Ishikawa (cell line): ENCODE measurements around the gene UNC5C.

ENCODE experiments used
- CEBPB ChIP-seq: IDR thresholded peaks from 2 replicates; pipeline ENCODE4 v1.6.1; 2012
- CREB1 ChIP-seq: IDR thresholded peaks from 2 replicates; pipeline ENCODE4 v1.6.1; 2012; ENCODE audit warnings: low read depth
- EGR1 ChIP-seq: IDR thresholded peaks from 2 replicates; pipeline ENCODE4 v1.6.1; 2012
- EP300 ChIP-seq: IDR thresholded peaks from 2 replicates; pipeline ENCODE4 v1.6.1; 2012; ENCODE audit warnings: borderline replicate concordance
- FOXM1 ChIP-seq: IDR thresholded peaks from 2 replicates; pipeline ENCODE4 v1.6.1; 2012; ENCODE audit warnings: low read depth, borderline replicate concordance
- NFIC ChIP-seq: IDR thresholded peaks from 2 replicates; pipeline ENCODE4 v1.6.1; 2012
- RAD21 ChIP-seq: IDR thresholded peaks from 2 replicates; pipeline ENCODE4 v1.6.1; 2012; ENCODE audit warnings: low read depth
- TAF1 ChIP-seq: IDR thresholded peaks from 2 replicates; pipeline ENCODE4 v1.6.1; 2012; ENCODE audit warnings: low read depth, mild to moderate bottlenecking
- TCF12 ChIP-seq: IDR thresholded peaks from 2 replicates; pipeline ENCODE4 v1.6.1; 2012; ENCODE audit warnings: low read depth
- TEAD4 ChIP-seq: IDR thresholded peaks from 2 replicates; pipeline ENCODE4 v1.6.1; 2012
- YY1 ChIP-seq: IDR thresholded peaks from 2 replicates; pipeline ENCODE4 v1.6.1; 2012; ENCODE audit warnings: low read depth
- ZBTB7A ChIP-seq: IDR thresholded peaks from 2 replicates; pipeline ENCODE4 v1.6.1; 2012; ENCODE audit warnings: low read depth
- TF ChIP-seq, protein P1 (sequence below): IDR thresholded peaks from 2 replicates; pipeline ENCODE4 v1.6.1; 2012; ENCODE audit warnings: low read depth, mild to moderate bottlenecking
- TF ChIP-seq, protein P2 (sequence below): IDR thresholded peaks from 2 replicates; pipeline ENCODE4 v1.6.1; 2012
- TF ChIP-seq, protein P3 (sequence below): IDR thresholded peaks from 2 replicates; pipeline ENCODE4 v1.6.1; 2012

Gene UNC5C

DNA sequence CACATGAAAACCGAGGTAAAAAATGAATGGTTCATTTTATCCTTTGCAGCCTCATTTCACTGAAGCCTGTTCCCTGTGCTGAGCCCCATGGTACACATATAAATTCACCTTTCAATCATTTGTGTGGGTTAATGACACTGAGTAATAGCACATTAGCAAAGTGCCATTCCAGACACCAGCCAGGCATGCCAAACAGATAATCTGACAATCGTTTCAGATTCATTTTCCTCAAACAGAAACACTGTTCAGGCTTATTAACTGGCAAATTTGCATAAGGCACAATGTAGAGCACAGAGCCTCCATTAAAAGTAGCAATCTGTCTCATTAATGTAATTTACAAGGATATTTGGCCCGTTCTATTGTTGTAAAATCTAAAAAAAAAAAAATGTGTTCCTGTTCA, 76.2 kb downstream of the UNC5C start:
- TF ChIP-seq, protein P1, sequence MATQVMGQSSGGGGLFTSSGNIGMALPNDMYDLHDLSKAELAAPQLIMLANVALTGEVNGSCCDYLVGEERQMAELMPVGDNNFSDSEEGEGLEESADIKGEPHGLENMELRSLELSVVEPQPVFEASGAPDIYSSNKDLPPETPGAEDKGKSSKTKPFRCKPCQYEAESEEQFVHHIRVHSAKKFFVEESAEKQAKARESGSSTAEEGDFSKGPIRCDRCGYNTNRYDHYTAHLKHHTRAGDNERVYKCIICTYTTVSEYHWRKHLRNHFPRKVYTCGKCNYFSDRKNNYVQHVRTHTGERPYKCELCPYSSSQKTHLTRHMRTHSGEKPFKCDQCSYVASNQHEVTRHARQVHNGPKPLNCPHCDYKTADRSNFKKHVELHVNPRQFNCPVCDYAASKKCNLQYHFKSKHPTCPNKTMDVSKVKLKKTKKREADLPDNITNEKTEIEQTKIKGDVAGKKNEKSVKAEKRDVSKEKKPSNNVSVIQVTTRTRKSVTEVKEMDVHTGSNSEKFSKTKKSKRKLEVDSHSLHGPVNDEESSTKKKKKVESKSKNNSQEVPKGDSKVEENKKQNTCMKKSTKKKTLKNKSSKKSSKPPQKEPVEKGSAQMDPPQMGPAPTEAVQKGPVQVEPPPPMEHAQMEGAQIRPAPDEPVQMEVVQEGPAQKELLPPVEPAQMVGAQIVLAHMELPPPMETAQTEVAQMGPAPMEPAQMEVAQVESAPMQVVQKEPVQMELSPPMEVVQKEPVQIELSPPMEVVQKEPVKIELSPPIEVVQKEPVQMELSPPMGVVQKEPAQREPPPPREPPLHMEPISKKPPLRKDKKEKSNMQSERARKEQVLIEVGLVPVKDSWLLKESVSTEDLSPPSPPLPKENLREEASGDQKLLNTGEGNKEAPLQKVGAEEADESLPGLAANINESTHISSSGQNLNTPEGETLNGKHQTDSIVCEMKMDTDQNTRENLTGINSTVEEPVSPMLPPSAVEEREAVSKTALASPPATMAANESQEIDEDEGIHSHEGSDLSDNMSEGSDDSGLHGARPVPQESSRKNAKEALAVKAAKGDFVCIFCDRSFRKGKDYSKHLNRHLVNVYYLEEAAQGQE, result no peak
- TF ChIP-seq FOXM1, result no peak
- no peak for TF ChIP-seq ZBTB7A
- TF ChIP-seq CEBPB, result no peak
- TF ChIP-seq TCF12, result no peak
- TF ChIP-seq YY1, result no peak
- TF ChIP-seq TEAD4, result no peak
- no peak for TF ChIP-seq NFIC
- no peak for TF ChIP-seq CREB1
- TF ChIP-seq RAD21, result no peak
- no peak for TF ChIP-seq EGR1
- TF ChIP-seq EP300, result no peak
- TF ChIP-seq, protein P2, sequence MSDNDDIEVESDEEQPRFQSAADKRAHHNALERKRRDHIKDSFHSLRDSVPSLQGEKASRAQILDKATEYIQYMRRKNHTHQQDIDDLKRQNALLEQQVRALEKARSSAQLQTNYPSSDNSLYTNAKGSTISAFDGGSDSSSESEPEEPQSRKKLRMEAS, result no peak

DNA sequence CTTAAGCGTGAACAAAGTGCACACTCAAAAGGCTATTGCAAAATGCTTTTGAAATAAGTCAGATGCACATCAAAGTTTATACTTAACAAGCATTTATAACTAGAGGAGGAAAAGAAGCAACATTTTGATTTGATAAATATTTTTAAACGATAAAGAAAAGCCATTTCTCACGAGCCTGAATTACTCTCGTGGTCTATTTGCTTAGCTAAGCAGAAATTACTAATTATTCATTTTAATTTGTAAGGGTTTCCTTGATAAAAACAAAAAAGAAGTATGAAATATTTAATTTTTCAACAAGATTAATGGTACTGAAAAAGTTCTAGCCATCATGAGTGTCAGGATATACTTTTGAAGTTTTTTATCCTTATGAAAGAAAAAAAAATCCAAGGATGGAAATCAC, 78.2 kb downstream of the UNC5C start:
- TF ChIP-seq CEBPB, result no peak
- TF ChIP-seq NFIC, result no peak
- no peak for TF ChIP-seq EGR1
- no peak for TF ChIP-seq TCF12
- TF ChIP-seq ZBTB7A, result no peak
- TF ChIP-seq YY1, result no peak
- TF ChIP-seq, protein P1, result no peak
- TF ChIP-seq, protein P2, result no peak
- TF ChIP-seq, protein P3, sequence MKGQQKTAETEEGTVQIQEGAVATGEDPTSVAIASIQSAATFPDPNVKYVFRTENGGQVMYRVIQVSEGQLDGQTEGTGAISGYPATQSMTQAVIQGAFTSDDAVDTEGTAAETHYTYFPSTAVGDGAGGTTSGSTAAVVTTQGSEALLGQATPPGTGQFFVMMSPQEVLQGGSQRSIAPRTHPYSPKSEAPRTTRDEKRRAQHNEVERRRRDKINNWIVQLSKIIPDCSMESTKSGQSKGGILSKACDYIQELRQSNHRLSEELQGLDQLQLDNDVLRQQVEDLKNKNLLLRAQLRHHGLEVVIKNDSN, result no peak
- TF ChIP-seq CREB1, result no peak
- TF ChIP-seq FOXM1, result no peak
- TF ChIP-seq RAD21, result no peak
- no peak for TF ChIP-seq TEAD4
- TF ChIP-seq EP300, result no peak
- no peak for TF ChIP-seq TAF1

DNA sequence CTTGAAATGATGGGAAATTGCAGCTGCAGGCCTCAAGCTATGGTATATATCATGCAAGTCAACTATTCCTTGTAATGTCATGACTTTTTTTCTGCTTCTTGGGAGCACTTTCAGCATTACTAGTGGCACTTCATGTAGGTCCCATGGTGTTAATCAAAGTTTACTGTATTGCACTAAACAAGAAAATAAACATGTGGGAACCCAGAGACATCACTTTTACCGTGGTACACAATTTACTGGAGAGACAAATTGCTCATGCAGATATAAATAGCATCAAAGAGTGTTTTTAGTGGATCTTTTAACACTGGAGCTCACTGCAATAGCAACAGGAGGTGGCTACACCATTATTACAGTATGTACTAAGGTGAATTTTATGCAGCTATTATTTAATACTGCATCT, 79.2 kb downstream of the UNC5C start:
- TF ChIP-seq, protein P2, result no peak
- no peak for TF ChIP-seq EGR1
- TF ChIP-seq RAD21, result no peak
- TF ChIP-seq, protein P3, result no peak

DNA sequence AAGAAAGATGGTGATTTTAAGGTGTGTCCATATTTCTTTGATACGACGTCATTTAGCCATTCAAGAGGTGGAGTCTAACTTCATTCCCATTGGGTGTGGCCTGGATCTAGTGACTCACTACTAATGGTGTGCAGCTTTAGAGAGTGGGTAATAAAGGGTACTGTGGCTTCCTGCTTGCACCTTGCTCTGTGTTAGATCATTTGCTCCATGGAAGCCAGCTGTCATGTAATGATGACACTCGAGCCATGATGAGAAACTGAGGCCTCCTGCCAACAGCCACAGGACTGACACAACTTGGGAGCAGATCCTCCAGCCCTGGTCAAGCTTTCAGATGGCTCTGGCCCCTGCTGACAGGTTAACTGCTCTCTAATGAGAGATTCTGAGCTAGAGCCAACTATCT, 82.0 kb downstream of the UNC5C start:
- TF ChIP-seq EP300 (no peak), TCF12 (no peak), RAD21 (no peak)
- TF ChIP-seq, protein P2, result no peak

DNA sequence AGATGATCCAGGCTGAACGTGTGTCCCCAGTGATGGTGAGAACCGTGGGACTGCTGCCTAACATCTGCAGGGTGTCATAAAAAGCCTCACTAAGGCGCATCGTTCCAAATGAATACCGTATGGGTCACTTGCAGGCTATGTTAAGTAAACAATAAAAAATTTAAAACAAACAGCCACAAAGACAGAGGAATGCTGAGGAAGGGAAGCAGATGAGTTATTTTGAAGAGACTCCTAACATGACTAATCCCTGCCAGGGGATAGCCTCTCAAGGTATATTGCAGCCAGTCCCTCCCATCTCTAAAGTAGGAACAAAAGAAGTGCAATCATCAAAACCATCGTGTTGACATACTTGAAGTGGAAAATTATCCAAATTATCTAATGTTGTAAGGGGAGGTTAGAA, 83.8 kb downstream of the UNC5C start:
- TF ChIP-seq, protein P2, result no peak
- TF ChIP-seq EP300 (no peak), CREB1 (no peak), TEAD4 (no peak), TAF1 (no peak), ZBTB7A (no peak), CEBPB (no peak), TCF12 (no peak), YY1 (no peak), RAD21 (no peak), EGR1 (no peak), NFIC (no peak), FOXM1 (no peak)
- TF ChIP-seq, protein P3, result no peak
